ENCODE measurements around the gene FLG2. TPM values are rescaled to one million over a fixed set of nuclear protein-coding genes. Genes with fewer than 3 reads are reported as not detected.
"Not testable (repeated sequence)": the region's sequence is repeated elsewhere in the genome, so short reads cannot be mapped to it uniquely, and the experiment has no call there.

Gene FLG2
- total RNA-seq, 1 donor from 2014 or later: not detected

- no peak for DNase-seq (ENCODE audit: low read depth)
Measured at GRCh38 chr1:152313319-152313801, 46.4 kb downstream of the FLG2 start.

DNA sequence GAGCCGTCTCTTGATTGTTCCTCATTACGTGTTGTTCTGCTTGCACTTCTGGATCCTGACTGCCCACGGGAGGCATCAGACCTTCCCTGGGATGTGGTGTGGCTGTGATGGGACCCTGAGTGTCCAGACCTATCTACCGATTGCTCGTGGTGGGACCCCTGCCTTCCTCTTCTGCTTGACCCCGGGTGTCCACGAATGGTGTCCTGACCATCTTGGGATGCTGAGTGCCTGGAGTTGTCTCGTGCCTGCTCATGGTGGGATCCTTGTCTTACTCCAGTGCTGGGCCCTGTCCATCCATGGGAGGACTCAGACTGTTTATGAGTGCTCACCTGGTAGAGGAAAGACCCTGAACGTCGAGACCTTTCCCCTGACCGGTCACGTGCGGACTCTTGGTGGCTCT, 47.6 kb downstream of the FLG2 start:
- not testable (repeated sequence) for DNase-seq (ENCODE audit: low read depth)

- DNase-seq (ENCODE audit: low read depth): no peak
Measured at GRCh38 chr1:152309955-152310354, 49.9 kb downstream of the FLG2 start.

DNA sequence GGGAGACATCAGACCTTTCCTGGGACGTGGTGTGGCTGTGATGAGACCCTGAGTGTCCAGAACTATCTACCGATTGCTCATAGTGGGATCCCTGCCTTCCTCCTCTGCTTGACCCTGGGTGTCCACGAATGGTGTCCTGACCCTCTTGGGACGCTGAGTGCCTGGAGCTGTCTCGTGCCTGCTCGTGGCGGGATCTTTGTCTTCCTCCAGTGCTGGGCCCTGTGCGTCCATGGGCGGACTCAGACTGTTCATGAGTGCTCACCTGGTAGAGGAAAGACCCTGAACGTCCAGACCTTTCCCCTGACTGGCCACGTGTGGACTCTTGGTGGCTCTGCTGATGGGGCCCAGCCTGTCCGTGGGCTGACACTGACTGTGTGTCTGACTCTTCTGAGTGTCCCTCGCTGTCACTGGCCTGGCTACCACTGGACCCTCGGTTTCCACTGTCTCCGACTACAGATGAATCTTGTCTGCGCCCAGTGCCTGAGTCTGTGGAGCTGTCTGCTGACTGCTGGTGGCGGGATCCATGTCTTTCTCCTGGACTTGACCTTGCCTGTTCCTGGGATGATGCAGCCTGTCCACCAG, 50.4 kb downstream of the FLG2 start:
- DNase-seq (ENCODE audit: low read depth): not testable (repeated sequence)

GRCh38 chr1:152308758-152309157, 51.0 kb downstream of the FLG2 start:
- not testable (repeated sequence) for DNase-seq (ENCODE audit: low read depth)

DNA sequence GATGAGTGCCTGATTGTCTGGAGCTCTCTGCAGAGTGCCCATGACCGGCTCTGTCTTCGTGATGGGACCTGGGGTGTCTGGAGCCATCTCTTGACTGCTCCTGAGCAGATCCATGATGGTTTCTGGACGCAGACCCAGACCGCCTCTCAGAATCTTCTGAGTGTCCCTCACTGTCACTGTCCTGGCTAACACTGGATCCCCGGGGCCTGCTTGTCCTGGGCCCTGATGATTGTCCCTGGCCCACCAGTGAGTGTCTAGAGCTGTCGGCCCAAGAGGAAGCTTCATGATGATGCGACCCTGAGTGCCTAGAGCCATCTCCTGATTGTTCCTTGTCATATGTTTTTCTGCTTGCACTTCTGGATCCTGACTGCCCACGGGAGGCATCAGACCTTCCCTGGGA, 51.8 kb downstream of the FLG2 start:
- DNase-seq (ENCODE audit: low read depth): not testable (repeated sequence)

- DNase-seq (ENCODE audit: low read depth): not testable (repeated sequence)
Measured at GRCh38 chr1:152306123-152306522, 53.7 kb downstream of the FLG2 start.

DNA sequence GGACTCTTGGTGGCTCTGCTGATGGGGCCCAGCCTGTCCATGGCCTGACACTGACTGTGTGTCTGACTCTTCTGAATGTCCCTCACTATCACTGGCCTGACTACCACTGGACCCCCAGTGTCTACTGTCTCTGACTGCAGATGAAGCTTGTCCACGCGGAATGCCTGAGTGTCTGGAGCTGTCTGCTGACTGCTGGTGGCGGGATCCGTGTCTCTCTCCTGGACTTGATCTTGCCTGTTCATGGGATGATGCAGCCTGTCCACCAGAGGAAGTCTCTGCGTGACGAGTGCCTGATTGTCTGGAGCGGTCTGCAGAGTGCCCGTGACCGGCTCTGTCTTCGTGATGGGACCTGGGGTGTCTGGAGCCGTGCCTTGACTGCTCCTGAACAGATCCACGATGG, 55.0 kb downstream of the FLG2 start:
- DNase-seq (ENCODE audit: low read depth): not testable (repeated sequence)

- not testable (repeated sequence) for DNase-seq (ENCODE audit: low read depth)
Measured at GRCh38 chr1:152303139-152303872, 56.5 kb downstream of the FLG2 start.

Other genes with a start within 250 kb of the FLG2 start
- gene TCHH, start 244.6 kb downstream of the FLG2 start, total RNA-seq: not detected in 2 replicates
- gene RPTN, start 200.8 kb downstream of the FLG2 start, total RNA-seq: 1.0 and 1.9 TPM in 2 replicates
- not detected in 2 replicates for gene HRNR, start 135.8 kb downstream of the FLG2 start, total RNA-seq
- gene FLG, start 34.8 kb downstream of the FLG2 start, total RNA-seq: 0.13 and 0.21 TPM in 2 replicates
- gene CRNN, start 54.3 kb upstream of the FLG2 start, total RNA-seq: not detected in 2 replicates
- not detected in 2 replicates for gene LCE5A, start 150.8 kb upstream of the FLG2 start, total RNA-seq
- gene CRCT1, start 154.5 kb upstream of the FLG2 start, total RNA-seq: not detected in 2 replicates
- gene LCE3E, start 206.8 kb upstream of the FLG2 start, total RNA-seq: not detected in 2 replicates
- gene LCE3D, start 220.5 kb upstream of the FLG2 start, total RNA-seq: not detected in 2 replicates
- not detected in 2 replicates for gene LCE3C, start 240.2 kb upstream of the FLG2 start, total RNA-seq